ENCODE data around the gene VPS18.

Gene VPS18

GRCh38 chr15:40927495-40927872 lies 33.2 kb downstream of the VPS18 start:
- TF ChIP-seq CTCF (conservative IDR thresholded peaks at IDR 0.05; ENCODE audit: low read length): no peak
- no peak for DNase-seq (ENCODE audit: low read depth)
- no peak overlapping the region; the same call in 1 of the 2 replicates for H3K4me3 ChIP-seq (ENCODE audit: low read length)

- no peak for TF ChIP-seq CTCF (conservative IDR thresholded peaks at IDR 0.05; ENCODE audit: low read length)
- no peak for DNase-seq (ENCODE audit: low read depth)
- peak overlapping the region; percentile 22 for H3K4me3 ChIP-seq (ENCODE audit: low read length)
These were observed 33.9 kb downstream of the VPS18 start for GRCh38 chr15:40927873-40928806.

GRCh38 chr15:40928821-40929659 lies 34.8 kb downstream of the VPS18 start, which contains the start of gene DLL4:
Gene DLL4 (plus strand): TSS chr15:40929340. CDS start chr15:40929669, 329 bp downstream.
- peak; percentile 27 for DNase-seq (ENCODE audit: low read depth)
- no peak for TF ChIP-seq CTCF (conservative IDR thresholded peaks at IDR 0.05; ENCODE audit: low read length)
- H3K4me3 ChIP-seq (ENCODE audit: low read length): peak within 1 kb of the TSS; percentile 43

- no peak for TF ChIP-seq CTCF (conservative IDR thresholded peaks at IDR 0.05; ENCODE audit: low read length)
- DNase-seq (ENCODE audit: low read depth): peak; percentile 45
- peak overlapping the region; percentile 43 for H3K4me3 ChIP-seq (ENCODE audit: low read length)
These were observed 35.6 kb downstream of the VPS18 start for GRCh38 chr15:40929660-40930429.

GRCh38 chr15:40930430-40931299 lies 36.4 kb downstream of the VPS18 start:
- peak overlapping the region; percentile 15; the same call in 1 of the 2 replicates for H3K4me3 ChIP-seq (ENCODE audit: low read length)
- TF ChIP-seq CTCF (conservative IDR thresholded peaks at IDR 0.05; ENCODE audit: low read length): no peak; the same call in 1 of the 2 replicates
- no peak for DNase-seq (ENCODE audit: low read depth)
